GM23338 (cell line): ENCODE data around the gene PALLD. TPM values are rescaled to one million over a fixed set of nuclear protein-coding genes. Genes with fewer than 3 reads are reported as not detected.

Experiments used
- ATAC-seq: fragments of 200-7000 bp; cut with Tn5 transposase; 3 replicates; pipeline ENCODE4 v1.9.1; 2020
- DNase-seq: peaks from one replicate; pipeline ENCODE4 v3.0.0-alpha.2; 2015; ENCODE audit warnings: low spot score
- H2AFZ ChIP-seq: fragments of 200-600 bp; sonication (generic); 2 replicates; pipeline ENCODE4 v1.8.0; 2016; ENCODE audit warnings: antibody characterized with exemption, mild to moderate bottlenecking, moderate library complexity
- H3F3A ChIP-seq: fragments of 200-600 bp; sonication (generic); replicated peaks from 2 replicates; pipeline ENCODE4 v1.8.0; 2017; ENCODE audit warnings: antibody characterized with exemption, mixed run types, low read depth
- H3K27ac ChIP-seq: fragments of 200-600 bp; sonication (generic); 2 replicates; pipeline ENCODE4 v1.6.1; 2016; ENCODE audit warnings: low read depth
- H3K27me3 ChIP-seq: fragments of 200-600 bp; sonication (generic); 2 replicates; pipeline ENCODE4 v1.8.0; 2016; ENCODE audit warnings: mild to moderate bottlenecking, mixed run types, moderate library complexity; ENCODE audit not compliant: insufficient read depth
- H3K36me3 ChIP-seq: fragments of 200-600 bp; sonication (generic); 2 replicates; pipeline ENCODE4 v1.8.0; 2016; ENCODE audit warnings: mild to moderate bottlenecking; ENCODE audit not compliant: insufficient read depth
- H3K4me1 ChIP-seq: fragments of 200-600 bp; sonication (generic); 2 replicates; pipeline ENCODE4 v1.8.0; 2016; ENCODE audit warnings: mild to moderate bottlenecking, moderate library complexity; ENCODE audit not compliant: insufficient read depth
- H3K4me2 ChIP-seq: fragments of 200-600 bp; sonication (generic); 2 replicates; pipeline ENCODE4 v1.7.1; 2017; ENCODE audit warnings: mixed run types
- H3K4me3 ChIP-seq: fragments of 200-600 bp; sonication (generic); 2 replicates; pipeline ENCODE4 v1.6.1; 2016; ENCODE audit warnings: mixed run types
- H3K79me2 ChIP-seq: fragments of 200-600 bp; sonication (generic); replicated peaks from 2 replicates; pipeline ENCODE4 v1.8.0; 2017; ENCODE audit warnings: mild to moderate bottlenecking; ENCODE audit not compliant: insufficient read depth
- H3K9me2 ChIP-seq: fragments of 200-600 bp; sonication (generic); 2 replicates; pipeline ENCODE4 v1.8.0; 2017; ENCODE audit not compliant: insufficient read depth
- H4K20me1 ChIP-seq: fragments of 200-600 bp; sonication (generic); replicated peaks from 2 replicates; pipeline ENCODE4 v1.8.0; 2017; ENCODE audit warnings: mild to moderate bottlenecking; ENCODE audit not compliant: insufficient read depth
- H3K27ac Mint-ChIP-seq: 2 replicates; pipeline ENCODE4 v1.8.0; 2020; ENCODE audit warnings: inconsistent platforms, mild to moderate bottlenecking, moderate library complexity, mixed read lengths
- H3K27me3 Mint-ChIP-seq: 3 replicates; pipeline ENCODE4 v1.8.0; 2022; ENCODE audit warnings: low read depth, mild to moderate bottlenecking, moderate library complexity, mixed read lengths, inconsistent platforms; ENCODE audit not compliant: insufficient read depth, poor library complexity
- H3K36me3 Mint-ChIP-seq: 3 replicates; pipeline ENCODE4 v1.8.0; 2021; ENCODE audit warnings: low read depth, mild to moderate bottlenecking, inconsistent platforms, moderate library complexity, mixed read lengths
- H3K4me1 Mint-ChIP-seq: 3 replicates; pipeline ENCODE4 v1.8.0; 2020; ENCODE audit warnings: mild to moderate bottlenecking, inconsistent platforms, mixed read lengths
- H3K4me3 Mint-ChIP-seq: 3 replicates; pipeline ENCODE4 v1.8.0; 2021; ENCODE audit warnings: moderate library complexity, mild to moderate bottlenecking, inconsistent platforms, mixed read lengths
- H3K9me3 Mint-ChIP-seq: 3 replicates; pipeline ENCODE4 v1.8.0; 2020; ENCODE audit warnings: moderate library complexity, mild to moderate bottlenecking, inconsistent platforms, mixed read lengths
- EZH2 ChIP-seq: fragments of 200-600 bp; sonication (generic); IDR thresholded peaks from one replicate; pipeline ENCODE4 v1.8.0; 2017; ENCODE audit warnings: antibody characterized with exemption, mild to moderate bottlenecking, low read depth; ENCODE audit not compliant: unreplicated experiment
- JUNB ChIP-seq: IDR thresholded peaks from one replicate; pipeline ENCODE4 v1.6.1; 2016; ENCODE audit warnings: antibody characterized with exemption; ENCODE audit not compliant: unreplicated experiment
- STAT1 ChIP-seq: IDR thresholded peaks from one replicate; pipeline ENCODE4 v1.6.1; 2016; ENCODE audit warnings: antibody characterized with exemption; ENCODE audit not compliant: unreplicated experiment
- ZNF114 ChIP-seq: fragments of 250-450 bp; sonication (Bioruptor Pico); IDR thresholded peaks from 2 replicates; pipeline ENCODE4 v1.5.0; 2020; ENCODE audit warnings: mild to moderate bottlenecking, moderate library complexity
- polyA plus RNA-seq: library from polyadenylated mRNA; unstranded; fragments of >200 nt; fragmentation: Nextera tagmentation; extraction: Ambion mirVana; gene quantifications from 2 replicates; pipeline ENCODE4 v1.2.1, GENCODE V29; 2016
- total RNA-seq: library from RNA; depleted of rRNA; stranded (reverse); fragments of >200 nt; shearing (Covaris generic); gene quantifications from 2 replicates; pipeline ENCODE4 v1.2.3, GENCODE V29; 2014
- TF ChIP-seq, protein P1 (sequence below): fragments of 250-450 bp; sonication (Bioruptor Pico); IDR thresholded peaks from 2 replicates; pipeline ENCODE4 v1.5.0; 2020; ENCODE audit warnings: mild to moderate bottlenecking, moderate library complexity
- TF ChIP-seq, protein P2 (sequence below): IDR thresholded peaks from 2 replicates; pipeline ENCODE4 v1.6.1; 2016; ENCODE audit warnings: antibody characterized with exemption
- TF ChIP-seq, protein P3 (sequence below), 2 experiments: fragments of 200-600 bp in 1 of 2; sonication (generic) in 1 of 2; conservative IDR thresholded peaks; 2 replicates each; pipeline versions ENCODE4 v1.5.1 to v1.6.1; 2016 to 2017; ENCODE audit warnings: antibody characterized with exemption in 2 of 2, low read depth in 2 of 2, mild to moderate bottlenecking in 2 of 2, moderate library complexity in 1 of 2

The PALLD gene
- total and polyA plus RNA-seq, 2 experiments from 2014 or later = 13.1 to 30.2 TPM

DNA sequence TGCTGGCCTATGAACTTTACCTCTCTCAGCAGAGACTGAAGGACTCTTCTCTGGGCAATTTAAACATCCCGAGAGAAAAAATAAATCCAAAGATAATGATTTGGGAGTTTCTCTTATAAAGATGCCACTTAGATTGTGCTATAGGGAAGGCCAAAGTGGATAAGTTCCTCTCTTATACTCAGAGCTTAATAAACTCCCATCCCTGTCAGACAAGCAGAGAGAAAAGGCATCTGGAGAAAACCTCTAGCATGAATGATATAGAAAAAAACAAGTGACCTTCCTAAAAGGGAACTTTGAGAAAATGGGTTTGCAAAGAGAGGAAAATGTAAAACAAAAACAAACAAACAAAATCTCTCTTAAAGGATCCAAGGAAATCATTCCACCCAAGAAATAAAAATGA, 199.4 kb downstream of the PALLD start (continued):
- TF ChIP-seq, protein P1, sequence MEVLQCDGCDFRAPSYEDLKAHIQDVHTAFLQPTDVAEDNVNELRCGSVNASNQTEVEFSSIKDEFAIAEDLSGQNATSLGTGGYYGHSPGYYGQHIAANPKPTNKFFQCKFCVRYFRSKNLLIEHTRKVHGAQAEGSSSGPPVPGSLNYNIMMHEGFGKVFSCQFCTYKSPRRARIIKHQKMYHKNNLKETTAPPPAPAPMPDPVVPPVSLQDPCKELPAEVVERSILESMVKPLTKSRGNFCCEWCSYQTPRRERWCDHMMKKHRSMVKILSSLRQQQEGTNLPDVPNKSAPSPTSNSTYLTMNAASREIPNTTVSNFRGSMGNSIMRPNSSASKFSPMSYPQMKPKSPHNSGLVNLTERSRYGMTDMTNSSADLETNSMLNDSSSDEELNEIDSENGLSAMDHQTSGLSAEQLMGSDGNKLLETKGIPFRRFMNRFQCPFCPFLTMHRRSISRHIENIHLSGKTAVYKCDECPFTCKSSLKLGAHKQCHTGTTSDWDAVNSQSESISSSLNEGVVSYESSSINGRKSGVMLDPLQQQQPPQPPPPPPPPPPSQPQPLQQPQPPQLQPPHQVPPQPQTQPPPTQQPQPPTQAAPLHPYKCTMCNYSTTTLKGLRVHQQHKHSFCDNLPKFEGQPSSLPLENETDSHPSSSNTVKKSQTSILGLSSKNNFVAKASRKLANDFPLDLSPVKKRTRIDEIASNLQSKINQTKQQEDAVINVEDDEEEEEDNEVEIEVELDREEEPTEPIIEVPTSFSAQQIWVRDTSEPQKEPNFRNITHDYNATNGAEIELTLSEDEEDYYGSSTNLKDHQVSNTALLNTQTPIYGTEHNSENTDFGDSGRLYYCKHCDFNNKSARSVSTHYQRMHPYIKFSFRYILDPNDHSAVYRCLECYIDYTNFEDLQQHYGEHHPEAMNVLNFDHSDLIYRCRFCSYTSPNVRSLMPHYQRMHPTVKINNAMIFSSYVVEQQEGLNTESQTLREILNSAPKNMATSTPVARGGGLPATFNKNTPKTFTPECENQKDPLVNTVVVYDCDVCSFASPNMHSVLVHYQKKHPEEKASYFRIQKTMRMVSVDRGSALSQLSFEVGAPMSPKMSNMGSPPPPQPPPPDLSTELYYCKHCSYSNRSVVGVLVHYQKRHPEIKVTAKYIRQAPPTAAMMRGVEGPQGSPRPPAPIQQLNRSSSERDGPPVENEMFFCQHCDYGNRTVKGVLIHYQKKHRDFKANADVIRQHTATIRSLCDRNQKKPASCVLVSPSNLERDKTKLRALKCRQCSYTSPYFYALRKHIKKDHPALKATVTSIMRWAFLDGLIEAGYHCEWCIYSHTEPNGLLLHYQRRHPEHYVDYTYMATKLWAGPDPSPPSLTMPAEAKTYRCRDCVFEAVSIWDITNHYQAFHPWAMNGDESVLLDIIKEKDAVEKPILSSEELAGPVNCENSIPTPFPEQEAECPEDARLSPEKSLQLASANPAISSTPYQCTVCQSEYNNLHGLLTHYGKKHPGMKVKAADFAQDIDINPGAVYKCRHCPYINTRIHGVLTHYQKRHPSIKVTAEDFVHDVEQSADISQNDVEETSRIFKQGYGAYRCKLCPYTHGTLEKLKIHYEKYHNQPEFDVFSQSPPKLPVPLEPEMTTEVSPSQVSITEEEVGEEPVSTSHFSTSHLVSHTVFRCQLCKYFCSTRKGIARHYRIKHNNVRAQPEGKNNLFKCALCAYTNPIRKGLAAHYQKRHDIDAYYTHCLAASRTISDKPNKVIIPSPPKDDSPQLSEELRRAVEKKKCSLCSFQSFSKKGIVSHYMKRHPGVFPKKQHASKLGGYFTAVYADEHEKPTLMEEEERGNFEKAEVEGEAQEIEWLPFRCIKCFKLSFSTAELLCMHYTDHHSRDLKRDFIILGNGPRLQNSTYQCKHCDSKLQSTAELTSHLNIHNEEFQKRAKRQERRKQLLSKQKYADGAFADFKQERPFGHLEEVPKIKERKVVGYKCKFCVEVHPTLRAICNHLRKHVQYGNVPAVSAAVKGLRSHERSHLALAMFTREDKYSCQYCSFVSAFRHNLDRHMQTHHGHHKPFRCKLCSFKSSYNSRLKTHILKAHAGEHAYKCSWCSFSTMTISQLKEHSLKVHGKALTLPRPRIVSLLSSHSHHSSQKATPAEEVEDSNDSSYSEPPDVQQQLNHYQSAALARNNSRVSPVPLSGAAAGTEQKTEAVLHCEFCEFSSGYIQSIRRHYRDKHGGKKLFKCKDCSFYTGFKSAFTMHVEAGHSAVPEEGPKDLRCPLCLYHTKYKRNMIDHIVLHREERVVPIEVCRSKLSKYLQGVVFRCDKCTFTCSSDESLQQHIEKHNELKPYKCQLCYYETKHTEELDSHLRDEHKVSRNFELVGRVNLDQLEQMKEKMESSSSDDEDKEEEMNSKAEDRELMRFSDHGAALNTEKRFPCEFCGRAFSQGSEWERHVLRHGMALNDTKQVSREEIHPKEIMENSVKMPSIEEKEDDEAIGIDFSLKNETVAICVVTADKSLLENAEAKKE (CRISPR knock-in tag) = no peak

DNA sequence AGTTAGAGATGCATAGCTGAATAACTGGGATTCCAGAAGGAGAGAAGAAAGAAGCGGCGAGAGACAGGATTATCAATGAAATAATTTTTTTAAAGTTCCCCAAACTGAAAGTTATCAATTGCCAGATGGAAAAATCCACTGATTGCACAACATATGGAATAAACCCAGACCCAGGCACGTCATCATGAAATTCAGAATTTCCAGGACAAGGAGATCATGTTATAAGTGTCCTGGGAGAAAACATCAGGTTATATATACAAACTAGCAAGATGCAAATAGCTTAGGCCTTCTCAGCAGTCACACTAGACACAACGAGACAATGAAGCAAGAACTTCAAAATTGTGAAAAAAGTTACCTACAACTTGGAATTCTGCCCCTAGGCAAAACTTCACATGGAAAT, 200.0 kb downstream of the PALLD start:
- no peaks in the 10 kb centered on the region for H3K4me1 ChIP-seq

More for the DNA sequence above, 200.0 kb downstream of the PALLD start:
- Histone ChIP-seq H3K9me2 (no peaks in the 10 kb centered on the region), H3K27ac (no peak overlapping the region), H3K27me3 (no peaks in the 10 kb centered on the region), H3K36me3 (no peaks in the 10 kb centered on the region), H4K20me1 (no peaks in the 10 kb centered on the region), H3K4me2 (no peak overlapping the region), H3F3A (no peaks in the 10 kb centered on the region), H3K79me2 (no peaks in the 10 kb centered on the region), H2AFZ (no peak overlapping the region), H3K4me3 (no peak overlapping the region)
- Mint-ChIP-seq H3K4me3 (no peak overlapping the region), H3K27ac (no peak overlapping the region), H3K4me1 (peaks cover 5% of the 10 kb centered on the region; the same call in 2 of the 3 replicates), H3K9me3 (no peaks in the 10 kb centered on the region), H3K27me3 (no peaks in the 10 kb centered on the region), H3K36me3 (no peaks in the 10 kb centered on the region)
- ATAC-seq (no peak), DNase-seq (no peak)
- TF ChIP-seq STAT1 (no peak), ZNF114 (no peak), EZH2 (no peak), JUNB (no peak)
- TF ChIP-seq, protein P2, sequence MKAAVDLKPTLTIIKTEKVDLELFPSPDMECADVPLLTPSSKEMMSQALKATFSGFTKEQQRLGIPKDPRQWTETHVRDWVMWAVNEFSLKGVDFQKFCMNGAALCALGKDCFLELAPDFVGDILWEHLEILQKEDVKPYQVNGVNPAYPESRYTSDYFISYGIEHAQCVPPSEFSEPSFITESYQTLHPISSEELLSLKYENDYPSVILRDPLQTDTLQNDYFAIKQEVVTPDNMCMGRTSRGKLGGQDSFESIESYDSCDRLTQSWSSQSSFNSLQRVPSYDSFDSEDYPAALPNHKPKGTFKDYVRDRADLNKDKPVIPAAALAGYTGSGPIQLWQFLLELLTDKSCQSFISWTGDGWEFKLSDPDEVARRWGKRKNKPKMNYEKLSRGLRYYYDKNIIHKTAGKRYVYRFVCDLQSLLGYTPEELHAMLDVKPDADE = no peak
- TF ChIP-seq, protein P3, sequence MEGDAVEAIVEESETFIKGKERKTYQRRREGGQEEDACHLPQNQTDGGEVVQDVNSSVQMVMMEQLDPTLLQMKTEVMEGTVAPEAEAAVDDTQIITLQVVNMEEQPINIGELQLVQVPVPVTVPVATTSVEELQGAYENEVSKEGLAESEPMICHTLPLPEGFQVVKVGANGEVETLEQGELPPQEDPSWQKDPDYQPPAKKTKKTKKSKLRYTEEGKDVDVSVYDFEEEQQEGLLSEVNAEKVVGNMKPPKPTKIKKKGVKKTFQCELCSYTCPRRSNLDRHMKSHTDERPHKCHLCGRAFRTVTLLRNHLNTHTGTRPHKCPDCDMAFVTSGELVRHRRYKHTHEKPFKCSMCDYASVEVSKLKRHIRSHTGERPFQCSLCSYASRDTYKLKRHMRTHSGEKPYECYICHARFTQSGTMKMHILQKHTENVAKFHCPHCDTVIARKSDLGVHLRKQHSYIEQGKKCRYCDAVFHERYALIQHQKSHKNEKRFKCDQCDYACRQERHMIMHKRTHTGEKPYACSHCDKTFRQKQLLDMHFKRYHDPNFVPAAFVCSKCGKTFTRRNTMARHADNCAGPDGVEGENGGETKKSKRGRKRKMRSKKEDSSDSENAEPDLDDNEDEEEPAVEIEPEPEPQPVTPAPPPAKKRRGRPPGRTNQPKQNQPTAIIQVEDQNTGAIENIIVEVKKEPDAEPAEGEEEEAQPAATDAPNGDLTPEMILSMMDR (conservative IDR thresholded peaks at IDR 0.05; ENCODE audit: low read depth in 2 of 2) = no peak
